Activated CD8-positive, alpha-beta T cell treated with anti-CD3 and anti-CD28 coated beads for 36 hours (primary cell): ENCODE measurements around the gene GFOD1. TPM values are rescaled to one million over a fixed set of nuclear protein-coding genes. Genes with fewer than 3 reads are reported as not detected.

Source experiments
- ATAC-seq: fragments of 200-7000 bp; cut with Tn5 transposase; one replicate; pipeline ENCODE4 v1.10.0; 2021; ENCODE audit warnings: mild to moderate bottlenecking, moderate library complexity
- CTCF ChIA-PET: fragments of 350-600 bp; sonication (Branson Sonifier 250); formaldehyde crosslinking; loops from one replicate; lab custom pipeline; 2021; ENCODE audit warnings: antibody characterized with exemption; lab: Charles Lee
- POLR2A ChIA-PET: fragments of 350-600 bp; sonication (Branson Sonifier 250); formaldehyde crosslinking; loops from one replicate; lab custom pipeline; 2021; ENCODE audit warnings: antibody characterized with exemption; lab: Charles Lee
- DNase-seq: peaks from one replicate; pipeline ENCODE4 v3.0.0-alpha.2; 2020
- H3K27ac Mint-ChIP-seq: one replicate; pipeline ENCODE4 v1.8.0; 2021; ENCODE audit warnings: mild to moderate bottlenecking, mixed read lengths
- H3K27me3 Mint-ChIP-seq: one replicate; pipeline ENCODE4 v1.8.0; 2021; ENCODE audit warnings: mixed read lengths
- H3K36me3 Mint-ChIP-seq: one replicate; pipeline ENCODE4 v1.8.0; 2021; ENCODE audit warnings: low read depth, mixed read lengths
- H3K4me1 Mint-ChIP-seq: one replicate; pipeline ENCODE4 v1.8.0; 2021; ENCODE audit warnings: low read depth, mixed read lengths
- H3K4me3 Mint-ChIP-seq: one replicate; pipeline ENCODE4 v1.8.0; 2021; ENCODE audit warnings: mild to moderate bottlenecking, moderate library complexity, mixed read lengths
- H3K9me3 Mint-ChIP-seq: one replicate; pipeline ENCODE4 v1.8.0; 2021; ENCODE audit warnings: mixed read lengths
- intact Hi-C: fragments of 100-400 bp; cut with micrococcal nuclease; formaldehyde crosslinking; loops from one replicate; pipeline ENCODE4 v1.10.0; 2022
- total RNA-seq, 2 experiments: library from RNA; stranded (reverse); gene quantifications; one replicate each; pipeline ENCODE4 v1.2.3, GENCODE V29; 2021
- TF ChIP-seq, protein P1 (sequence below): fragments of 200-600 bp; IDR thresholded peaks from one replicate; pipeline ENCODE4 v1.8.0; 2022; ENCODE audit warnings: antibody characterized with exemption, mild to moderate bottlenecking

Gene GFOD1
- total RNA-seq, 2 experiments from 2014 or later = 12.3 to 12.9 TPM

DNA sequence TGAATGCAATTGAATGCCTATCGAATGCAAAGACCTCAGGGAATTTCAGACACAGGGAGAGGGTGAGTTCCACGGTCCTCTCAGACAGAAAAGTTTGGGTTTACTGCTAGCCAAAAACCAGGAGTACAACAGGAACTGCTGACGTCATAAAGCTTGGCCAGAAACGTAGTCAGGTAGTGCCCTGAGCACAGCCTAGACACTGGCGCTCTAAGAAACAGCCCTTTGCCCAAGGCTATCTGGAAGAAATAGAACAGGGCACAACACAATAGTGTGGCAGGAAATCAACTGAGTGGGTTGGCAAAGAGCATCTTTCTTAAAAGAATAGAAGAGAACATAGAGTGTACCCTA lies 58.0 kb downstream of the GFOD1 start:
- Mint-ChIP-seq H3K36me3 (peaks cover 11% of the 10 kb centered on the region), H3K27ac (peak overlapping the region; percentile 97), H3K27me3 (no peaks in the 10 kb centered on the region), H3K9me3 (peaks cover 6% of the 10 kb centered on the region), H3K4me1 (peaks cover 83% of the 10 kb centered on the region), H3K4me3 (peak overlapping the region; percentile 54)
- ATAC-seq (no peak), DNase-seq (peak; percentile 32)
- ChIA-PET CTCF (interaction anchor here (0.9 to 2.2 kb wide), 7 partner anchors 9 to 56 kb away, joined by 3 to 13 read pairs (median 4); no protein-coding TSS in a partner anchor), POLR2A (interaction anchor here (0.9 to 1.6 kb wide), 2 partner anchors 54 to 1419 kb away, joined by 3 to 5 read pairs; no protein-coding TSS in a partner anchor)
- intact Hi-C loops = loop anchor here (5.0 to 10.0 kb wide), 4 partner anchors 38 to 145 kb away; partner anchors contain the start of genes GFOD1 and SIRT5
- TF ChIP-seq, protein P1, sequence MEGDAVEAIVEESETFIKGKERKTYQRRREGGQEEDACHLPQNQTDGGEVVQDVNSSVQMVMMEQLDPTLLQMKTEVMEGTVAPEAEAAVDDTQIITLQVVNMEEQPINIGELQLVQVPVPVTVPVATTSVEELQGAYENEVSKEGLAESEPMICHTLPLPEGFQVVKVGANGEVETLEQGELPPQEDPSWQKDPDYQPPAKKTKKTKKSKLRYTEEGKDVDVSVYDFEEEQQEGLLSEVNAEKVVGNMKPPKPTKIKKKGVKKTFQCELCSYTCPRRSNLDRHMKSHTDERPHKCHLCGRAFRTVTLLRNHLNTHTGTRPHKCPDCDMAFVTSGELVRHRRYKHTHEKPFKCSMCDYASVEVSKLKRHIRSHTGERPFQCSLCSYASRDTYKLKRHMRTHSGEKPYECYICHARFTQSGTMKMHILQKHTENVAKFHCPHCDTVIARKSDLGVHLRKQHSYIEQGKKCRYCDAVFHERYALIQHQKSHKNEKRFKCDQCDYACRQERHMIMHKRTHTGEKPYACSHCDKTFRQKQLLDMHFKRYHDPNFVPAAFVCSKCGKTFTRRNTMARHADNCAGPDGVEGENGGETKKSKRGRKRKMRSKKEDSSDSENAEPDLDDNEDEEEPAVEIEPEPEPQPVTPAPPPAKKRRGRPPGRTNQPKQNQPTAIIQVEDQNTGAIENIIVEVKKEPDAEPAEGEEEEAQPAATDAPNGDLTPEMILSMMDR = no peak

DNA sequence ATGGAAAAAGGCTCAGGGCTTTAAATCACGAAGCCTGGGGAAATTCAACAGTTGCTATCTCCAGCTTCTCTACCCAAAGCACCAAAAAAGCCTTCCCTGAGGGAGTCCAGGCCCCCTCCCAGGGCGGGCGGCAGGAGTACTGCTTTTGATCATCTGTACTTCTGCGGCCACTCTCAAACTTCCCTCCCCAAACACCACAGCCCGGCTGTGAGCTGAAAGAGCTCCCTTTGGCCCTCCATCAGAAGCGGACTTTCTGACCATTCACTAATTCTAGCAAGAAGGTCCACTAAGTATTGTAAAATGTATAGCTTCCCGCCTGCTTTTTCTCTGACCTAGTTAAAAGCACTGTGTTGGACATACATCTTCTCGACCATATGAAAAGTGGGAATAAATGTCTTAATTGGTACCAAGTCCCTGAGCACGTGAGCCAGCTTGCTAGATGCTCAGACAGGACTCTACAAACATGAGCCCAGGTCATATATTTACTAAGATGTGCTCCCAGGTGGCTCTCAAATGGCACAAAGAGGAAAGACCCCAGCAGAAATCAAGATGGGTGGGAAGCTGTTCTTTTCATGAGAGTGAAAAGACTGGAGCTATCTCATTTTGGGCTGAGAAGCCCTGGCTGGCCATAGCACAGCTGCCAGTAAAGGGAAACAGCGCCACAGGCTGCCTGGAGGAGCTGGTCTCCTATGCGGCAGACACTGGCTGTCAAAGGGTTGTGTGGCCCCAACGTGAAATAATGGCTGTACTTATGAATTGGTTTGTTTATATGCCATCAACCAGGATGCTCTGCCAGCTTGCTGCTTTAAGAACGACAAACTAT lies 58.6 kb downstream of the GFOD1 start:
- CTCF ChIA-PET = interaction anchor here (0.6 to 2.2 kb wide), 11 partner anchors 8 to 146 kb away, joined by 3 to 13 read pairs (median 4); partner anchors contain the start of gene SIRT5
- no peak for ATAC-seq

DNA sequence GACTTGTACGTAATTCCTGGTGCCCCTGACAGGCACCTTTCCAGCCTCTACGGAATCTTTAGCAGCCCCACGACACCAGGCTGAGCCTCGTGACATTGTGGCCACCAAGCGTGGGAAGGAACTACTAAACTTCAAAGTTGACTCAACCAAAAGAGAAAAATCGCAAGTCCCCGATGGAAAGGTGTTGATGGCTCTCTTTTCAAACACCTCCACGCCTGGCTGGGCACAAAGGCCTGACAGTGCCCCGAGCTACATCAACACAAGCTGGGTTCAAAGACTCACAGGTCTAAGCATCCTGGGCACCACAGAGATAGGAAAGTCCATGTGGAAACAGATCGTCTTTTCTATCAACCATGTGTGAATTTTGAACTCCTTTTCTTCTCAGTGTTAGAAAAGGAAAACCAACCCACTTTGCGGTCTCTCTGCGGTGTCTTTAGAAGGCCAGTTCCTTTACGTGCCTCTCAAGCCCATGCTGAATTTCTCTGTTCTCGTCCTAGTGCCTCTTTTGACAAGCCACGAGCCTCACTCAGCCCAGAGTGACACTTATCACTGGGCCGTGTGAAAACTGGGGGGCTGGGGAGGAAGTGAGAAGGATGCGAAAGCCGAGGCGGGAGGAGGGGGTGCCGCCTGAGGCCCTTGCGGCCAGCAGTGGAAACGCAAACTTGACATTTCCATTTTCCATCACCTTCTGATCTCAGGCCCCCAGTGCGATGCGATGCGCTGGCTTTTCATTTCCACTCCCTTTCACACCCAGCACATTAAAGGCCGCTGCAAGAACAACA lies 59.4 kb downstream of the GFOD1 start:
- ATAC-seq = peak; percentile 78
- intact Hi-C loops = loop anchor here (1.0 to 10.0 kb wide), 5 partner anchors 26 to 147 kb away; partner anchors contain the start of genes GFOD1 and SIRT5
- peak; percentile 94 for DNase-seq
- peaks cover 82% of the 10 kb centered on the region for H3K4me1 Mint-ChIP-seq
- peak overlapping the region; percentile 54 for H3K4me3 Mint-ChIP-seq
- POLR2A ChIA-PET = interaction anchor here (0.8 to 2.0 kb wide), 12 partner anchors 8 to 100 kb away, joined by 3 to 9 read pairs (median 3); partner anchors contain the start of gene TBC1D7
- no peaks in the 10 kb centered on the region for H3K9me3 Mint-ChIP-seq
- CTCF ChIA-PET = interaction anchor here (0.9 to 2.2 kb wide), 12 partner anchors 8 to 187 kb away, joined by 3 to 13 read pairs (median 4); partner anchors contain the start of genes NOL7 and SIRT5
- H3K27me3 Mint-ChIP-seq = no peaks in the 10 kb centered on the region
- peaks cover 9% of the 10 kb centered on the region for H3K36me3 Mint-ChIP-seq
- TF ChIP-seq, protein P1 = peak; percentile 47
- peak overlapping the region; percentile 97 for H3K27ac Mint-ChIP-seq

More for the DNA sequence above, 58.6 kb downstream of the GFOD1 start:
- Mint-ChIP-seq H3K27me3 (no peaks in the 10 kb centered on the region), H3K36me3 (peaks cover 6% of the 10 kb centered on the region), H3K4me1 (peaks cover 80% of the 10 kb centered on the region), H3K27ac (peak overlapping the region; percentile 97), H3K4me3 (peak overlapping the region; percentile 54), H3K9me3 (peaks cover under 1% of the 10 kb centered on the region)
- TF ChIP-seq, protein P1 = peak; percentile 4
- DNase-seq = peak; percentile 34
- POLR2A ChIA-PET = interaction anchor here (0.8 to 1.6 kb wide), 6 partner anchors 9 to 72 kb away, joined by 3 to 5 read pairs (median 3); no protein-coding TSS in a partner anchor
- intact Hi-C loops = loop anchor here (1.0 to 10.0 kb wide), 5 partner anchors 26 to 146 kb away; partner anchors contain the start of genes GFOD1 and SIRT5

DNA sequence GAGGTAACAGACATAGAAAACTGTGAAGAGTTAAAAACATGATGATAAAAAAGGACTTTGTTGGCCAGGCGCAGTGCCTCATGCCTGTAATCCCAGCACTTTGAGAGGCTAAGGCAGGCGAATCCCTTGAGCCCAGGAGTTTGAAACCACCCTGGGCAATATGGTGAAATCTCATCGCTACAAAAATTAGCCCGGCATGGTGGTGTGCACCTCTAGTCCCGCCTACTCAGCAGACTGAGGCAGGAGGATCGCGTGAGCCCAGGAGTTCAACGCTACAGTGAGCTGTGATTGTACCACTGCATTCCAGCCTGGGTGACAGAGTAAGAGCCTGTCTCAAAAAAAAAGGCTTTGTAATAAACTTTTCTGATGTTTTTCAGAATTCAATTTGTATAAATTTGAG lies 60.1 kb downstream of the GFOD1 start:
- ATAC-seq = no peak
- intact Hi-C loops = loop anchor here (5.0 to 10.0 kb wide), 4 partner anchors 40 to 147 kb away; partner anchors contain the start of genes GFOD1 and SIRT5
- TF ChIP-seq, protein P1 = no peak
- H3K4me1 Mint-ChIP-seq = peaks cover 76% of the 10 kb centered on the region
- H3K9me3 Mint-ChIP-seq = no peaks in the 10 kb centered on the region
- no peaks in the 10 kb centered on the region for H3K27me3 Mint-ChIP-seq
- POLR2A ChIA-PET = interaction anchor here (0.8 to 2.0 kb wide), 9 partner anchors 9 to 99 kb away, joined by 3 to 9 read pairs (median 4); partner anchors contain the start of gene TBC1D7
- CTCF ChIA-PET = interaction anchor here (1.0 to 1.9 kb wide), 6 partner anchors 26 to 188 kb away, joined by 3 to 8 read pairs (median 4); partner anchors contain the start of genes NOL7 and SIRT5
- peak; percentile 34 for DNase-seq
- peaks cover 6% of the 10 kb centered on the region for H3K36me3 Mint-ChIP-seq
- peak overlapping the region; percentile 54 for H3K4me3 Mint-ChIP-seq
- peak overlapping the region; percentile 97 for H3K27ac Mint-ChIP-seq
